ENCODE results near the gene BEST1. TPM values are rescaled to one million over a fixed set of nuclear protein-coding genes. Genes with fewer than 3 reads are reported as not detected.

Gene BEST1
- total RNA-seq, 1 donor from 2014 or later = 0.58 TPM

DNA sequence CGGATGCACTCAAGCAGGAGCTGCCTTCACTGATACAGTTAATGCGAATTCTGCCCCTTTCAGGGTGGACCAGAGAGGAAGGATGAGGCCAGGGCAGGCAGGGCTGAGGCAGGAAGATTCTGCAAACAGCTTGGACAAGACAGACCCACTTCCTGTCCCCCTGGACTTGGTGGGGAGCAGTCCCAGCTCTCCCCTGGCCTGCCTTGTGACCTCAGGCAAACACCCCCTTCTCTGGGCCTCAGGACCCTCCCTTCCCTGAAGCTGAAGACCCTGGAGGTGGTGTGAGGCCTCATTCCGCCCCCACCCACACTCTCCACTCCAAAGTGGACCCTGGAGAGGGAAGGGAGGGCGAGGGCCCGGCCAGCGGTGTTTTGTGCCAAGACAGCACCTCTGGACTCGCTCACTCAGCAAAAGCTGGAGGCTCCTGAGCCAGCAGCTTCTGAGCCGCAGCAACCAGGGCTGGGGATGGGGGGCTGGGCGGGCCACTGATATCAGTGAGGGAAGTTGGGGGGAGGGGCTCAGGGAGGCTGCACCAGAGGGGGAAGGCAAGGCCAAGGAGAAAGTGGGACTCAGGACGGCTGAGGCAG, 41.3 kb upstream of the BEST1 start:
- Histone ChIP-seq H3K27ac (replicated peaks) (peak overlapping the region; percentile 54), H3K4me3 (no peak overlapping the region), H3K9me3 (replicated peaks) (no peaks in the 10 kb centered on the region), H3K4me1 (peaks cover 45% of the 10 kb centered on the region), H3K36me3 (peaks cover 37% of the 10 kb centered on the region), H3K27me3 (ENCODE audit: low read depth) (no peaks in the 10 kb centered on the region)
- peak; percentile 74 for DNase-seq
- intact Hi-C loops (cut with micrococcal nuclease) = no loop called here
- TF ChIP-seq, protein P1, sequence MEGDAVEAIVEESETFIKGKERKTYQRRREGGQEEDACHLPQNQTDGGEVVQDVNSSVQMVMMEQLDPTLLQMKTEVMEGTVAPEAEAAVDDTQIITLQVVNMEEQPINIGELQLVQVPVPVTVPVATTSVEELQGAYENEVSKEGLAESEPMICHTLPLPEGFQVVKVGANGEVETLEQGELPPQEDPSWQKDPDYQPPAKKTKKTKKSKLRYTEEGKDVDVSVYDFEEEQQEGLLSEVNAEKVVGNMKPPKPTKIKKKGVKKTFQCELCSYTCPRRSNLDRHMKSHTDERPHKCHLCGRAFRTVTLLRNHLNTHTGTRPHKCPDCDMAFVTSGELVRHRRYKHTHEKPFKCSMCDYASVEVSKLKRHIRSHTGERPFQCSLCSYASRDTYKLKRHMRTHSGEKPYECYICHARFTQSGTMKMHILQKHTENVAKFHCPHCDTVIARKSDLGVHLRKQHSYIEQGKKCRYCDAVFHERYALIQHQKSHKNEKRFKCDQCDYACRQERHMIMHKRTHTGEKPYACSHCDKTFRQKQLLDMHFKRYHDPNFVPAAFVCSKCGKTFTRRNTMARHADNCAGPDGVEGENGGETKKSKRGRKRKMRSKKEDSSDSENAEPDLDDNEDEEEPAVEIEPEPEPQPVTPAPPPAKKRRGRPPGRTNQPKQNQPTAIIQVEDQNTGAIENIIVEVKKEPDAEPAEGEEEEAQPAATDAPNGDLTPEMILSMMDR (IDR thresholded peaks at IDR 0.05; ENCODE audit: borderline replicate concordance) = no peak

DNA sequence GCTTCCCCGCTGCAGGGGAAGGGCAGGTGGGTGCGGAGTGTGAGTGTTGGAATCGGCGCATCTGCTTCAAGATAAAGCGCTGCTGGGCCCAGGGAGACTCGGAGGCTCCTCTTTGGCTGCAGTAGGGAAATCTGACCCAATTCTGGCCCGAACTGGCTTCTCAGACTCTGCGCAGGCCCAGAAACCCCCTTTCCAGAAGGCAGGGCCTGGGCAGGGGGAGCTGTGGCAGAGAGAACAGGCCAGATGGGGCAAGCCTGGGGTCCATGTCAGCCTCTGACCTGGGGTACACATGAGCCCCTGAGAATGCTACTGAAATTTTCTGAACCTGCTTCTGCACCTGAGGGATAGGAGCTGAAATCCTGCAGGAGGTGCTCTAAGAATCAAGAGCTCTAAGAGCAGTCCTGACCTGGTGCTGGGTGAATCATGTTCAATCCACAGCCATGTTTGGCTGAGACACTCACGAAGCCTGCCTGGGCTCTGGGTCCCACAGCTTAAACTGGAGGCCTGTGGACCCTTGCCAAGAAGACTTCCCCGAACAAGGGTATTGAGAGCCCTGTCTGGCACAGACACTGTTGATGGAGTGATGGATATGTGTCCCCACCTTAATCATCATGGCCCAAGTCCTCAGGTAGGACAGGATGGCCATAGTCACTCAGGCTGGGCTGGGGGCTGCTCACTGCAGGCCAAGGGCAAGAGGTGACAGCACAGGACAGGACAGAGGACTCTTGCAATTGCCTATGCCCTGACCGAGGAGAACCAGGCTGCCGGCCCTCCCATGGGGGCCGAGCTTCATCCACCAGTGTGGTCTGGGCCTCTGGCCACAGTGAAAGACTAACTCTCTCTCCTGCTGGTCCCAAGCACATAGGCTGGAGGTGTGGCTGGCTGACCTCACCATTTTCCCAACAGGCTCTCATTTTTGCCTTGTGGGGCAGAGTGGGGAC, 39.7 kb upstream of the BEST1 start:
- DNase-seq = peak; percentile 22
- TF ChIP-seq, protein P1 (IDR thresholded peaks at IDR 0.05; ENCODE audit: borderline replicate concordance) = no peak

DNA sequence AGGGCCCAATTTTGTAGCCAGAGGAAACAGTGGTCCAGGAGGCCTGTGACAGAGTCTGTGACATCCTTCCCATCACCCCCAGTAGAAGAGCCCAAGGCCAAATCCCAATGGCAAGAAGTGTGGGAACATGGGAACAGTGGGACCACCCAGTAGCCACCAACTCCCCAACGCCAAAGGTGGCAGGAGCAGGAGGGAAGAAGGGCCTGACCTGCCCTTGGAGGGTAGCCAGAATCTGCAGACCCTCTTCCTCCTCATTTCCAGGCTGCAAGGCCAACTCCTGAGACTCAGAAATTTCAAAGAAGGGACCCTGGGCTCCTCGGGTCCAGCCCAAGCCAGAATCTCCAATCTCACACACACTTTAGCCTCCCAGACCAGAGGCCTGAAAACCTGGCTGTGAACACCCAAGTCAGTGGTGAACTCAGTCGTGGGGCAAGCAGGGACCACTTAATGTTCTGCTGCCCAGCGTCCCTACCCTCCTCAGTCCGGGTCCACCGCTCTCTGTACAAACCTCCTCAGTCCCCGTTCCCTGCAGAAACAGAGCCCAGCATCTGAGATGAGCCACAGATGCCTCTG, 38.9 kb upstream of the BEST1 start:
- Histone ChIP-seq H3K4me3 (no peak overlapping the region), H3K36me3 (peaks cover 14% of the 10 kb centered on the region), H3K27ac (replicated peaks) (peak overlapping the region; percentile 54), H3K4me1 (peaks cover 50% of the 10 kb centered on the region), H3K9me3 (replicated peaks) (no peaks in the 10 kb centered on the region), H3K27me3 (ENCODE audit: low read depth) (no peaks in the 10 kb centered on the region)
- intact Hi-C loops (cut with micrococcal nuclease) = no loop called here
- no peak for DNase-seq
- TF ChIP-seq, protein P1 (IDR thresholded peaks at IDR 0.05; ENCODE audit: borderline replicate concordance) = no peak

More for the DNA sequence above, 39.7 kb upstream of the BEST1 start:
- intact Hi-C loops (cut with micrococcal nuclease) = no loop called here
- Histone ChIP-seq H3K9me3 (replicated peaks) (no peaks in the 10 kb centered on the region), H3K27me3 (ENCODE audit: low read depth) (no peaks in the 10 kb centered on the region), H3K4me1 (peaks cover 50% of the 10 kb centered on the region), H3K27ac (replicated peaks) (peak overlapping the region; percentile 54), H3K4me3 (no peak overlapping the region), H3K36me3 (peaks cover 22% of the 10 kb centered on the region)

DNA sequence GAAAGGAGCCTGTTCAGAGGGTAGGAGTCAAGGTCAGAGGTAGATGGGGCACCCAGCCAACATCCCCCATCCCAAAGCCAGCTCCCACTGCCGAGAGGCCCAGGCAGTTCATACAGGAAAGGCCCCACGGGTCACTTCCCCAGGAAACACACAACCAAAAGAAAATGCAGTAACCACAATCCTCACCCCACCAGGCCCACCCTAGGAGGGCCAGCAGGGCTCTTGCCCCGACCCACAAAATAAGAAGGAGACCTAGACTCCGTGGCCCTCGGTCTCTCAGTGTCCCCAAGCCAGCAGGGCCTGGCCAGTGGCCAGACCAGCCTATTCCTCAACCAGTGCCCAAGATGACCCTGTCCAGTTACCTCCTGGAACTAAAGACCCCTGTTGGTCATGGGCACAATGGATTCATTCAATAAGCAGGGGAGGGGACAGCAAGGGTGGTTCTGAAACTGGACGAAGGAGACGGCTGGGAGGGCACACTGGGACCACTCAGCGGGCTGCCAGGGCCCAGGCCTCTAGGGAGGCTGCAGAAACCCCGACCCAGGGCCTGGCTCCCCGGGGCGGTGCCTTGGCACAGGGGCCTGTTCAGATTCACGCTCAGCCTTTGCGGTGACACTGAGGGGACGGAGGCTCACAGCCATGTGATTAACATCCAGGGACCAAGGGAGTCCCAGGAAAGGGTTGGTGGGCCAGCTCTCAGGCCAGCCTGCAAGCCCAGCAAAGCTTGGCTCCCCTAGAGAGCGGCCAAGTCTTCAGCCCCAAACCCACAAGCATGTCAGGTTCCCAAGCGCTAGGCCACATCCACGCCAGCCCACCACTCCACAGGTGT, 38.2 kb upstream of the BEST1 start:
- Histone ChIP-seq H3K36me3 (peaks cover 7% of the 10 kb centered on the region), H3K4me1 (peaks cover 56% of the 10 kb centered on the region), H3K27me3 (ENCODE audit: low read depth) (no peaks in the 10 kb centered on the region), H3K4me3 (peak overlapping the region; percentile 14), H3K27ac (replicated peaks) (peak overlapping the region; percentile 54), H3K9me3 (replicated peaks) (no peaks in the 10 kb centered on the region)
- peak; percentile 22 for DNase-seq
- intact Hi-C loops (cut with micrococcal nuclease) = no loop called here
- TF ChIP-seq, protein P1 (IDR thresholded peaks at IDR 0.05; ENCODE audit: borderline replicate concordance) = no peak

DNA sequence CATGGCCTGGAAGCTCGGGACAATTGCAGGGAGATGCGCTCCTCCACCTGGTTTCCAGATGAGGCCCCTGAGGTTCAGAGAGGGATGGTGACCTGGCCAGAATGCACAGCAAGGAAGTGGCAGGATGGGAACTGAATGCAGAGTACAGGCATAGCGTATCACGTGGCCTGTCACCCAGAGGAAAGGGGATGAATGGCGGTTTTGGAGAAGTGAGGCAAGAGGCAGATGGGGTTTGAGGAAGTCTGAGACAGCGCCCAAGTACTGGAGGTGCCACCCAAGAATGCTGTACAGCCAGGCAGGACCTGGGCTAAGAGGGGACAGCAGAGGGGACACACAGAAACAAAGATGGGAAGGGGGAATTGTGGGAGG, 37.6 kb upstream of the BEST1 start:
- DNase-seq = peak; percentile 25
- intact Hi-C loops (cut with micrococcal nuclease) = no loop called here
- Histone ChIP-seq H3K4me1 (peaks cover 61% of the 10 kb centered on the region), H3K36me3 (peaks cover 1% of the 10 kb centered on the region), H3K27ac (replicated peaks) (peak overlapping the region; percentile 54), H3K4me3 (peak overlapping the region; percentile 14), H3K9me3 (replicated peaks) (no peaks in the 10 kb centered on the region), H3K27me3 (ENCODE audit: low read depth) (no peaks in the 10 kb centered on the region)
- TF ChIP-seq, protein P1 (IDR thresholded peaks at IDR 0.05; ENCODE audit: borderline replicate concordance) = no peak

Data from left ventricle myocardium inferior (tissue), 1 donor.